K562 (cell line): ENCODE data around the gene ATXN7L2. TPM values are rescaled to one million over a fixed set of nuclear protein-coding genes. Genes with fewer than 3 reads are reported as not detected.

Experiments
- ATAC-seq: fragments of 200-7000 bp; cut with Tn5 transposase; 3 replicates; pipeline ENCODE4 v1.9.1; 2020; ENCODE audit warnings: moderate library complexity
- BruUV-seq: library from RNA; stranded (reverse); fragments of 400-500 nt; replicated peaks from 2 replicates; lab custom pipeline; 2021; lab: Mats Ljungman, UMichigan
- CTCF ChIA-PET: fragments of 300-600 bp; formaldehyde crosslinking; extraction: SDS; loops from one replicate; lab custom pipeline; 2021; ENCODE audit warnings: low intra/inter-chr PET ratio; lab: Yijun Ruan, JAX
- POLR2A ChIA-PET: fragments of 300-600, 350-650 bp; sonication (Branson Sonifier 250); formaldehyde crosslinking; extraction: SDS; loops from one replicate; lab custom pipeline; 2021; ENCODE audit warnings: antibody characterized with exemption, inconsistent platforms; lab: Yijun Ruan, JAX
- DNase-seq, 4 experiments: peaks; one replicate each; pipeline versions ENCODE4 v3.0.0 to v3.0.0-alpha.2; 2011 to 2018; ENCODE audit warnings: low spot score in 3 of 4, mixed read lengths in 3 of 4; ENCODE audit errors: extremely low read depth in 1 of 4
- FAIRE-seq: peaks from 2 replicates; lab custom pipeline; 2011; peaks lifted over from hg19 to GRCh38; lab: Jason Lieb, UNC
- H2AFZ ChIP-seq: 2 replicates; pipeline ENCODE4 v1.6.0; 2011; ENCODE audit warnings: low read depth, low read length, control low read depth, inconsistent platforms
- H3K27ac ChIP-seq: fragments of 200-600 bp; 3 replicates; pipeline ENCODE4 v1.8.0; 2011; ENCODE audit warnings: low read depth, mild to moderate bottlenecking, control low read depth, inconsistent platforms, low read length, moderate library complexity, mixed read lengths; ENCODE audit errors: extremely low read depth
- H3K27me3 ChIP-seq, 2 experiments: fragments of 300-600 bp in 1 of 2; 2 replicates in 1 of 2; 3 replicates in 1 of 2; pipeline versions ENCODE4 v1.6.0 to v1.8.0; 2011; ENCODE audit warnings: inconsistent platforms in 2 of 2, low read length in 2 of 2, mild to moderate bottlenecking in 1 of 2, mixed read lengths in 1 of 2, moderate library complexity in 1 of 2; ENCODE audit not compliant: control insufficient read depth in 2 of 2, insufficient read depth in 2 of 2
- H3K36me3 ChIP-seq: fragments of 300-600 bp; 3 replicates; pipeline ENCODE4 v1.8.0; 2011; ENCODE audit warnings: mild to moderate bottlenecking, low read length, inconsistent platforms; ENCODE audit not compliant: control insufficient read depth, insufficient read depth
- H3K4me1 ChIP-seq, 2 experiments: fragments of 200-600 bp in 1 of 2; replicated peaks in 1 of 2; 2 replicates in 1 of 2; 3 replicates in 1 of 2; pipeline versions ENCODE4 v1.5.1 to v1.8.0; 2011; ENCODE audit warnings: inconsistent platforms in 2 of 2, low read length in 2 of 2, mild to moderate bottlenecking in 1 of 2, mixed read lengths in 1 of 2, moderate library complexity in 1 of 2; ENCODE audit not compliant: control insufficient read depth in 2 of 2, insufficient read depth in 2 of 2
- H3K4me2 ChIP-seq: 2 replicates; pipeline ENCODE4 v1.6.1; 2011; ENCODE audit warnings: low read length, control low read depth, inconsistent platforms, mixed read lengths; ENCODE audit not compliant: insufficient read depth
- H3K4me3 ChIP-seq: fragments of 200-600 bp; sonication (generic), shearing (Covaris generic); 2 replicates; pipeline ENCODE4 v1.5.1; 2016; ENCODE audit warnings: control low read depth, inconsistent platforms
- H3K79me2 ChIP-seq: fragments of 200-600 bp; 3 replicates; pipeline ENCODE4 v1.8.0; 2011; ENCODE audit warnings: low read length, inconsistent platforms; ENCODE audit not compliant: control insufficient read depth, insufficient read depth
- H3K9ac ChIP-seq, 2 experiments: 2 replicates each; pipeline versions ENCODE4 v1.6.0 to v1.6.1; 2011; ENCODE audit warnings: low read depth in 2 of 2, low read length in 2 of 2, control low read depth in 1 of 2, inconsistent platforms in 1 of 2, mild to moderate bottlenecking in 1 of 2, mixed read lengths in 1 of 2; ENCODE audit not compliant: insufficient read depth in 1 of 2
- H3K9me1 ChIP-seq: one replicate; pipeline ENCODE4 v1.6.0; 2011; ENCODE audit warnings: inconsistent platforms, mild to moderate bottlenecking, low read length, moderate library complexity; ENCODE audit not compliant: control insufficient read depth, insufficient read depth
- H3K9me3 ChIP-seq: replicated peaks from 2 replicates; pipeline ENCODE4 v1.5.1; 2011; ENCODE audit warnings: low read depth, low read length, inconsistent platforms; ENCODE audit not compliant: control insufficient read depth, insufficient read depth
- H4K20me1 ChIP-seq: replicated peaks from 2 replicates; pipeline ENCODE4 v1.6.1; 2011; ENCODE audit warnings: low read length, inconsistent platforms, mixed read lengths; ENCODE audit not compliant: control insufficient read depth, insufficient read depth
- PHF20 ChIP-seq: fragments of 450-650 bp; IDR thresholded peaks from 2 replicates; pipeline ENCODE4 v1.6.1; 2018; ENCODE audit not compliant: partially characterized antibody
- RAD21 ChIP-seq, 2 experiments: fragments of 250-450 bp in 1 of 2; fragments of 450-650 bp in 1 of 2; sonication (Bioruptor Pico) in 1 of 2; formaldehyde crosslinking in 1 of 2; IDR thresholded peaks in 1 of 2; conservative IDR thresholded peaks in 1 of 2; 2 replicates each; pipeline versions ENCODE4 v1.4.0 to v1.8.0; 2020 to 2022; ENCODE audit warnings: mild to moderate bottlenecking in 2 of 2, moderate library complexity in 1 of 2
- RBFOX2 ChIP-seq: fragments of 200-400 bp; formaldehyde crosslinking; IDR thresholded peaks from 2 replicates; pipeline ENCODE4 v1.6.1; 2017; ENCODE audit warnings: low read depth, mild to moderate bottlenecking, low read length, moderate library complexity
- SMC3 ChIP-seq: conservative IDR thresholded peaks from 2 replicates; pipeline ENCODE4 v1.6.1; 2011; ENCODE audit warnings: low read depth, low read length, improper control_type of control experiment; ENCODE audit not compliant: insufficient read depth
- STAG1 ChIP-seq: sonication (generic); formaldehyde crosslinking; IDR thresholded peaks from 2 replicates; pipeline ENCODE4 v1.5.0; 2020; ENCODE audit warnings: missing genetic modification reagents, borderline replicate concordance
- ZNF764 ChIP-seq: fragments of 250-450 bp; sonication (Bioruptor Pico); IDR thresholded peaks from 2 replicates; pipeline ENCODE4 v1.4.0; 2020; ENCODE audit warnings: low read depth, mild to moderate bottlenecking, moderate library complexity
- WGBS: fragments of 100-300 bp; shearing (Covaris generic); methylation state at CpG from one replicate; pipeline ENCODE4 v1.1.6; 2016; ENCODE audit warnings: low coverage, mixed read lengths; ENCODE audit not compliant: insufficient coverage; ENCODE audit errors: missing lambda C conversion rate; 5-methylcytosine and 5-hydroxymethylcytosine counted together
- in situ Hi-C: fragments of 300-500 bp; cut with MboI; formaldehyde crosslinking; loops from 4 replicates; pipeline ENCODE4 v1.15.0; 2018; ENCODE audit warnings: inconsistent platforms, mixed read lengths
- intact Hi-C: fragments of 100-400 bp; cut with micrococcal nuclease; formaldehyde crosslinking; loops from 2 replicates; pipeline ENCODE4 v1.14.2; 2022
- polyA plus RNA-seq, 8 experiments: library from polyadenylated mRNA; depleted of rRNA in 4 of 8; stranded (reverse) in 5 of 8; unstranded in 3 of 8; fragments of >200 nt; fragmentation: Nextera tagmentation in 2 of 8; fragmentation: Illumina TruSeq in 1 of 8; extraction: Ambion mirVana in 2 of 8; extraction: Trizol in 1 of 8; gene quantifications; 2 replicates each; pipeline versions ENCODE4 v1.2.1 to v1.2.3, GENCODE V29; 2011 to 2014; ENCODE audit warnings: inconsistent platforms in 1 of 8, missing spikeins in 1 of 8
- total RNA-seq, 7 experiments: library from RNA; depleted of rRNA in 6 of 7; stranded (reverse); fragments of >200 nt in 6 of 7; fragmentation: Illumina TruSeq in 2 of 7; extraction: Trizol in 2 of 7; gene quantifications; 2 replicates each; pipeline versions ENCODE4 v1.2.1 to v1.2.3, GENCODE V29; 2011 to 2021; ENCODE audit warnings: low replicate concordance in 1 of 7
- TF ChIP-seq, protein P1 (sequence below): fragments of 200-800 bp; sonication (Bioruptor generic); IDR thresholded peaks from 2 replicates; pipeline ENCODE4 v1.6.1; 2017; ENCODE audit warnings: missing genetic modification characterization, missing compliant biosample characterization
- TF ChIP-seq, protein P2 (sequence below), 2 experiments: fragments of 450-650 bp; formaldehyde crosslinking in 1 of 2; IDR thresholded peaks; 2 replicates each; pipeline versions ENCODE4 v1.4.0 to v1.6.1; 2014 to 2020; ENCODE audit warnings: mild to moderate bottlenecking in 2 of 2, borderline replicate concordance in 1 of 2, low read depth in 1 of 2

ATXN7L2 gene
- total and polyA plus RNA-seq, 9 of the 15 experiments (the other 6 are each of a cell fraction or from before 2014, with no cell fraction given), result 0.21 to 10.4 (median 5.8) TPM

- no peak for FAIRE-seq
- WGBS, result 74% methylated on average over 10 of the region's 12 CpGs
- peak; percentile 38 to 73; a peak in 3 of 4 replicates for TF ChIP-seq RAD21 (CRISPR knock-in tag; conservative IDR thresholded peaks at IDR 0.05 in 1 of 2, IDR thresholded peaks at IDR 0.05 in 1 of 2)
- TF ChIP-seq SMC3, result peak; percentile 66
- TF ChIP-seq STAG1 (CRISPR knock-in tag), result peak; percentile 14; the same call in 1 of the 2 replicates
- TF ChIP-seq, protein P1, sequence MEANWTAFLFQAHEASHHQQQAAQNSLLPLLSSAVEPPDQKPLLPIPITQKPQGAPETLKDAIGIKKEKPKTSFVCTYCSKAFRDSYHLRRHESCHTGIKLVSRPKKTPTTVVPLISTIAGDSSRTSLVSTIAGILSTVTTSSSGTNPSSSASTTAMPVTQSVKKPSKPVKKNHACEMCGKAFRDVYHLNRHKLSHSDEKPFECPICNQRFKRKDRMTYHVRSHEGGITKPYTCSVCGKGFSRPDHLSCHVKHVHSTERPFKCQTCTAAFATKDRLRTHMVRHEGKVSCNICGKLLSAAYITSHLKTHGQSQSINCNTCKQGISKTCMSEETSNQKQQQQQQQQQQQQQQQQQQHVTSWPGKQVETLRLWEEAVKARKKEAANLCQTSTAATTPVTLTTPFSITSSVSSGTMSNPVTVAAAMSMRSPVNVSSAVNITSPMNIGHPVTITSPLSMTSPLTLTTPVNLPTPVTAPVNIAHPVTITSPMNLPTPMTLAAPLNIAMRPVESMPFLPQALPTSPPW, result peak; percentile 67
- no peak for TF ChIP-seq PHF20
- 0 out of 2 replicates have a peak, but pooled peaks have one; percentile 35 for TF ChIP-seq RBFOX2
- TF ChIP-seq ZNF764 (CRISPR knock-in tag), result no peak
- TF ChIP-seq, protein P2, sequence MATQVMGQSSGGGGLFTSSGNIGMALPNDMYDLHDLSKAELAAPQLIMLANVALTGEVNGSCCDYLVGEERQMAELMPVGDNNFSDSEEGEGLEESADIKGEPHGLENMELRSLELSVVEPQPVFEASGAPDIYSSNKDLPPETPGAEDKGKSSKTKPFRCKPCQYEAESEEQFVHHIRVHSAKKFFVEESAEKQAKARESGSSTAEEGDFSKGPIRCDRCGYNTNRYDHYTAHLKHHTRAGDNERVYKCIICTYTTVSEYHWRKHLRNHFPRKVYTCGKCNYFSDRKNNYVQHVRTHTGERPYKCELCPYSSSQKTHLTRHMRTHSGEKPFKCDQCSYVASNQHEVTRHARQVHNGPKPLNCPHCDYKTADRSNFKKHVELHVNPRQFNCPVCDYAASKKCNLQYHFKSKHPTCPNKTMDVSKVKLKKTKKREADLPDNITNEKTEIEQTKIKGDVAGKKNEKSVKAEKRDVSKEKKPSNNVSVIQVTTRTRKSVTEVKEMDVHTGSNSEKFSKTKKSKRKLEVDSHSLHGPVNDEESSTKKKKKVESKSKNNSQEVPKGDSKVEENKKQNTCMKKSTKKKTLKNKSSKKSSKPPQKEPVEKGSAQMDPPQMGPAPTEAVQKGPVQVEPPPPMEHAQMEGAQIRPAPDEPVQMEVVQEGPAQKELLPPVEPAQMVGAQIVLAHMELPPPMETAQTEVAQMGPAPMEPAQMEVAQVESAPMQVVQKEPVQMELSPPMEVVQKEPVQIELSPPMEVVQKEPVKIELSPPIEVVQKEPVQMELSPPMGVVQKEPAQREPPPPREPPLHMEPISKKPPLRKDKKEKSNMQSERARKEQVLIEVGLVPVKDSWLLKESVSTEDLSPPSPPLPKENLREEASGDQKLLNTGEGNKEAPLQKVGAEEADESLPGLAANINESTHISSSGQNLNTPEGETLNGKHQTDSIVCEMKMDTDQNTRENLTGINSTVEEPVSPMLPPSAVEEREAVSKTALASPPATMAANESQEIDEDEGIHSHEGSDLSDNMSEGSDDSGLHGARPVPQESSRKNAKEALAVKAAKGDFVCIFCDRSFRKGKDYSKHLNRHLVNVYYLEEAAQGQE (IDR thresholded peaks at IDR 0.05; ENCODE audit: borderline replicate concordance), result peak; percentile 51; the same call in 1 of the 2 replicates
- TF ChIP-seq, protein P2 (CRISPR knock-in tag; IDR thresholded peaks at IDR 0.05; ENCODE audit: low read depth), result no peak
Observed at GRCh38 chr1:109498161-109498801, 14.6 kb downstream of the ATXN7L2 start.

More at GRCh38 chr1:109498161-109498801, 14.6 kb downstream of the ATXN7L2 start:
- Histone ChIP-seq H2AFZ (no peak overlapping the region), H3K79me2 (peaks cover 5% of the 10 kb centered on the region; the same call in 1 of the 3 replicates), H3K4me3 (no peak overlapping the region), H3K9ac (no peak overlapping the region), H3K4me1 (peaks cover 27 to 32% of the 10 kb centered on the region in 2 experiments), H3K27me3 (no peaks in the 10 kb centered on the region), H3K9me1 (no peaks in the 10 kb centered on the region), H3K9me3 (no peaks in the 10 kb centered on the region), H4K20me1 (no peaks in the 10 kb centered on the region; the same call in 1 of the 2 replicates), H3K4me2 (no peak overlapping the region), H3K36me3 (peaks cover 26% of the 10 kb centered on the region; the same call in 2 of the 3 replicates), H3K27ac (no peak overlapping the region)
- ATAC-seq, result 0 out of 3 replicates have a peak, but pooled peaks have one; percentile 9
- intact Hi-C loops, result no loop called here
- ChIA-PET CTCF (interaction anchor here (0.7 to 6.4 kb wide), 3 partner anchors 13 to 275 kb away, joined by 3 to 84 read pairs (median 4); no protein-coding TSS in a partner anchor), POLR2A (interaction anchor here (0.6 to 1.9 kb wide), 2 partner anchors 8 to 408 kb away, joined by 3 to 6 read pairs; partner anchors contain the start of gene TMEM167B)
- DNase-seq, result peak; percentile 46 to 68 (median 58)
- in situ Hi-C loops, result loop anchor here (5.0 kb wide), 1 partner anchor 34 kb away; no protein-coding TSS in a partner anchor
- BruUV-seq, result no TSS peak
